Measurements from ENCODE around the gene KLF13.

Gene KLF13

DNA sequence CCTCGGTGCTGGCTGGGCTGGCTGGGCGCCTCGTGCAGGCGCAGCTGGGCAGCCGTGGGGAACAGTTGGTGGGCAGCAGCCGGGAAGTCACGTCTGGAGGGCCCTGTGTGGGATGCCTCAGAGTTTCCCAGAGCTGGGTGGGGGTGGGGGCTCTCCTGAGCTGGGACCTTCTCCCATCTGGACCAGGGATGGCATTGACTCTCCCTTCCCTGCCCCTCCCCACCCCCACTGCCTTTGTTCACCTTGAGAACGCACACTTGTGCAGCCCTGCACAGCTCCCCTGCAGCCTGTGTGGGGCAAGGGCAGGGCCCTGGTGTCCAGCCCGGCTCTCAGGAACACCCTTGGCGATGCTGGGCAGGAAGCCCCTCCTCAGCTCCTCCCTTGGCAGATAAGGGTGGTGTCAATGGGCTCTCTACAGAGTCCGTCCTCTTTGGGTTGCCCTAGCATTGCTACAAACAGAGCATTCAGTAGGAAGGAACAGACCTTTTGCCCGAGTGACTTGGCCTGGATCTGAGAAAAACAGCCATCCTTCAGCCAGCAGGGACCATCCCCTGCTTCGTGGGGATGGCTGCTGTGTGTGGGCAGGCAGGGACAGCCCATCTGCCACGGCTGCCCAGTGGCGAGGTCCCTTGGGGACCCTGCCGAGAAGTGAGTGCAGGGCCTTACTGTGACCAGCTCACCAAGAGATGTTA lies 25.5 kb upstream of the KLF13 start:
- peak in 1 of 2 experiments; percentile 7 for DNase-seq

GRCh38 chr15:31301673-31301990 lies 25.0 kb upstream of the KLF13 start:
- DNase-seq = no peak

GRCh38 chr15:31302029-31302657 lies 24.5 kb upstream of the KLF13 start:
- peak in 1 of 2 experiments; percentile 10 for DNase-seq

- DNase-seq = peak in 1 of 2 experiments; percentile 39
Measured at GRCh38 chr15:31302778-31303725, 23.6 kb upstream of the KLF13 start.

DNA sequence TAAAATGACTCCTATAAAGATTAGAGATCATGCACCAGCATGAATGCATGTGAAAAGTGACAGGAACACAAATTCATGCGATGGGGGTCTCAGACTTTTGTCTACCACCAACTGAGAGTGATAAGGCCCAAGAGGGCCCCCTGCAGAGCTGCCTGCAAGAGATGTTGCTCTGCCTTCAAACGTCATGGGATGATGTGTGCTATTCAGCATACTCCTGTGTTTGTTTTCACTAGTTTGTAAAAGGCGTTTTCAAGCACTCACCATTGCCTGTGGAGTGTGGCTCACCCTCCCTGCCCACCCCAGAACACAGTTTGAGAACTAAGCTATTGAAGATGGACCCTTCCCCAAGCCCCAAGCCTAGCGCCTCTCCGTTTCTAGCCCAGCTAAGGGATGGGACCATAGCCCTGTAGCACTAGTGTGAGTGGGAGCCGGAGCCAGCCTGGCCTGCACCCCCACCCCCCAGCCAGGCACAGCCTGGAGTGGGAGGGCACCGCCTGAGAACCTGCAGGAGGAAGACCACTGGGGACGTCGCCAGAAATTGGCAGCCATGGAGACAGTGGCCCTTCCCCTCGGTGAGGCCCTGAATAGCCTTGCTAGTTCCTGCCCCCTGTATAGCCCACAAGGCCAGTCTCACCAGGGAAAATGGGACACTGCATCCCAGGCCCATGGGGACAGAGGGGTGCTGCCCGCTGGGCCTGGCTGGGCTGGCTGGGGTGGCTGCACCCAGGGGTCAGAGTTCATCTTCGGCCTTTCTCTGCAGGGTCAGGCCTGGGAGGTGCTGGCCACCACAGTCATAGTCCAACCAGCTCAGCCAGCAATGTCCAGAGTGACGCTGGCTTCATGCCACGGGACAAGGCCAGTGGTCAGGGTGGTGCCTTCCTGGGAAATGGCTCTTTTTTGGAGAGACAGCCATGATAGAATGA lies 22.6 kb upstream of the KLF13 start:
- DNase-seq = peak in 1 of 2 experiments; percentile 16

- peak in 1 of 2 experiments; percentile 15 for DNase-seq
Measured at GRCh38 chr15:31304751-31305365, 21.8 kb upstream of the KLF13 start.

- DNase-seq = peak in 1 of 2 experiments; percentile 5
Measured at GRCh38 chr15:31305375-31305774, 21.3 kb upstream of the KLF13 start.

- DNase-seq = peak in 1 of 2 experiments; percentile 11
Measured at GRCh38 chr15:31305796-31306425, 20.7 kb upstream of the KLF13 start.

GRCh38 chr15:31306426-31307269 lies 20.0 kb upstream of the KLF13 start:
- peak in 1 of 2 experiments; percentile 14 for DNase-seq

- DNase-seq = peak in 1 of 2 experiments; percentile 11
Measured at GRCh38 chr15:31307270-31308184, 19.1 kb upstream of the KLF13 start.

DNA sequence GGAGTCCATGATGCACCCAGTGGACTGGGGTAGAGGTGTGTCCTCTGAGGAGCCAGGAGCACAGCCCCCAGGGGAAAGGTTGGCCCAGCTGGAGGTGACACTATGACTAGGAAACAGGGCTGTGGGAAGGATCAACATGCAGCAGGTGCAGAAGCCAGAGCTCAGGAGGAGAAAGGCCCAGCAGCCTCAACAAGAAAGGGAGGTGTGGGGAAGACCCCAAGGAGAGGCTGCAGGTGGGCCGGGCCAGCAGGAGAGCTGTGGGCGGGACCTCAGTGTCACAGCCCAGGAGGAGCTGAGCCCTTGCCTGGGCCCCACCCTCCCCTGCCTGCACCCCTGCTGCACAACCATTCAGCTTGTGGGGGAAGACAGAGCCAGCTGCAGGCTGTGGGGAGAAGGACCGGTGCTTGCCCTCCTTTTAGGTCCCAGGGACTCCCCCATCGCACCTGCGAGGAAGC lies 18.4 kb upstream of the KLF13 start:
- DNase-seq = peak in 1 of 2 experiments; percentile 26

- DNase-seq = no peak
Measured at GRCh38 chr15:31309893-31310606, 16.6 kb upstream of the KLF13 start.

- peak in 1 of 2 experiments; percentile 11 for DNase-seq
Measured at GRCh38 chr15:31311735-31312619, 14.7 kb upstream of the KLF13 start.

- DNase-seq = no peak
Measured at GRCh38 chr15:31313223-31313622, 13.4 kb upstream of the KLF13 start.

DNA sequence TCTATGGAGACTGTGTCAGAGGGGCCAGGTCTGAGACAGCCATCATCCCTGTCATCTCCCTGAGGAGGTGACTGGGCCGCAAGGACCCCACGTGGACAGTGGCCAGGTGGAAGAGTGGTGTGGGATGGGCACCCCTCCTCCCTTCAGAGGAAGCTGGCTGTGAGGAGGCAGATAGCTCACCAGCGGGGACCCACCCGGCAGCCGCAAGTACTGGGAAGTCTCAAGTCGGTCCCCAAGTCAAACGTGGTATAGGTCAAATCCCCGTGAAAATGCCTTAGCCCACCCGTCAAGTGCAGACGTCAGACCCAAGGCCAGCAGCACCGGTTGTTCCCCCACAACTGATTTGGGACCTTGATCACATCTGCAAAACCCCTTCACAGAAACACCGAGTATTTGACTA lies 12.3 kb upstream of the KLF13 start:
- DNase-seq = no peak

DNA sequence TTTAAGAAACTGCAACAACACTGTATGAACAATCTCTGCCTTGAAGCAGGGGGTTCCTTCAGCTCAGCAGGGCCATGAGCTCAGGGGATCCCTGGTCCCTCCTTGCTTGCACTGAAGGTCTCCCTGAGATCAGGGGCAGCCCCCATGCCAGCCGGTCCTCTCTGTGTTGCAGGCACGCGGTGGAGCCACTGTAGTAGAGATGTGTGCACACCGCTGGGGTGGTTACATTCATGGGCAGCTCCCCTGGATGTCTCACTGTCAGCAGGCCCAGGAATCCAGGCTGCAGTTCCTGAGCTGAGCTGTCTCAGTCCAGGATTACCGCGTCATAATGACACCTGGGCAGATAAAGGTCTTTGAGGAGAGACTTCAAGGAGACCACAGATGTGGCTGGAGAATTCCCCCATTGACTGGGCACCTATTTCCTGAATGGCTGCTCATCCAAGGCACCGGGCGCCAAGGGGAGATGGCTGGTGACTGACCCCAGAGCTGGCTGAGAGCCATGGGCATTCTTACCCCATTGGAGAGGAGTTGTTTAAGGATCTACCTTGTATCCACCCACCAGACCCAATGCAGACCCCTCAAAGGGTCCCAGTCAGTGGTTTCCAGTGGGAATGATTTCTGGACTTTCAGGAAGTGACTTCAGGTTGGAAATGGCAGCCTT lies 10.4 kb upstream of the KLF13 start:
- DNase-seq = no peak

GRCh38 chr15:31317017-31317416 lies 9.6 kb upstream of the KLF13 start:
- no peak for DNase-seq
